ENCODE data around the gene CPNE4. TPM values are rescaled to one million over a fixed set of nuclear protein-coding genes. Genes with fewer than 3 reads are reported as not detected.
"Not testable (repeated sequence)": the region's sequence is repeated elsewhere in the genome, so short reads cannot be mapped to it uniquely, and the experiment has no call there.

CPNE4 gene
- total RNA-seq, 1 donor from 2014 or later, result not detected

DNA sequence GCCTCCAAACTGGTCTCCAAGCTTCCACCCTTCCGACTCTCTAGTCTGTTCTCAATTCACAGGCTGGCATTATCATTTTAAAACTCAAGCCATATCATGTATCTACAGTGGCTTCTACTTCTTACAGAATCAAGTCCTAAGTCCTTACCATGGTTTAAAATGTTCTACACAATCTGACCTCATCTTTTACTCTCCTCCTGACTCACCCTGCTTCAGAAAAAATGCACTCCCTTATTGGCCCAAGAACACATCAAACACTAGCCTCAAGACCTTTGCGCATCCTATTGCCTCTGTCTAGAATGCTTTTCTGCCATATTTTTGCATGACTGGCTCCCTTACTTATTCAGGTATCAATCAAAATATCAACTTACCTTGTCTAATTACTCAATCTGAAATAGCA is 543.0 kb downstream of the CPNE4 start:
- Histone ChIP-seq H3K4me3 (ENCODE audit: low read length in 3 of 3) (no peak overlapping the region), H3K27ac (ENCODE audit: low read depth, low read length) (no peak overlapping the region), H3K9ac (ENCODE audit: low read depth in 1 of 3, low read length in 3 of 3) (no peak overlapping the region), H3K9me3 (ENCODE audit: control insufficient read depth in 3 of 3, low read length in 3 of 3) (no peaks in the 10 kb centered on the region), H3K4me1 (ENCODE audit: control insufficient read depth in 3 of 3, insufficient read depth in 3 of 3, low read length in 3 of 3) (no peaks in the 10 kb centered on the region), H3K27me3 (ENCODE audit: control insufficient read depth in 3 of 3, insufficient read depth in 3 of 3, low read length in 3 of 3) (no peaks in the 10 kb centered on the region), H3K36me3 (ENCODE audit: control insufficient read depth in 3 of 3, insufficient read depth in 3 of 3, low read length in 3 of 3) (peaks cover 17 to 35% (median 35%) of the 10 kb centered on the region in 3 donors)

DNA sequence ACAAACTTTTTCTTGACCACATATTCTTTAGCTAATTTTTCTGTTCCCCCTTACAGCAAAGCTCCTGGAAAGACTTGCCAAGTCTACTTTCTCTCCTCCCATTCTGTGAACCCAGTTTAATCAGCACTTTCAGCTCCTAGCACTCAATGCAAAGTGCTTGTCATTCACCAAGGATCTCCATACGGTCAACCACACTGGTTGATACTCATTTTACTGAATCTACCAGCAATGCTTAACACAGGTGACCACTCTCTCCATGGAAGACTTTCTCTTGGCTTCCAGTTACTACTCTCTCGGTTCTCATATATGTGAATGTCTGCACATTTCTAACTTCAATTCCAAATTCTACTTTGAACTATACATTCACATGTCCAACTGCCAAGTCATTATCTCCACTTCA is 543.7 kb downstream of the CPNE4 start:
- Histone ChIP-seq H3K9ac (ENCODE audit: low read depth in 1 of 3, low read length in 3 of 3) (no peak overlapping the region), H3K27me3 (ENCODE audit: control insufficient read depth in 3 of 3, insufficient read depth in 3 of 3, low read length in 3 of 3) (no peaks in the 10 kb centered on the region), H3K27ac (ENCODE audit: low read depth, low read length) (no peak overlapping the region), H3K4me3 (ENCODE audit: low read length in 3 of 3) (no peak overlapping the region), H3K9me3 (ENCODE audit: control insufficient read depth in 3 of 3, low read length in 3 of 3) (no peaks in the 10 kb centered on the region), H3K4me1 (ENCODE audit: control insufficient read depth in 3 of 3, insufficient read depth in 3 of 3, low read length in 3 of 3) (no peaks in the 10 kb centered on the region), H3K36me3 (ENCODE audit: control insufficient read depth in 3 of 3, insufficient read depth in 3 of 3, low read length in 3 of 3) (peaks cover 14 to 33% (median 29%) of the 10 kb centered on the region in 3 donors)

DNA sequence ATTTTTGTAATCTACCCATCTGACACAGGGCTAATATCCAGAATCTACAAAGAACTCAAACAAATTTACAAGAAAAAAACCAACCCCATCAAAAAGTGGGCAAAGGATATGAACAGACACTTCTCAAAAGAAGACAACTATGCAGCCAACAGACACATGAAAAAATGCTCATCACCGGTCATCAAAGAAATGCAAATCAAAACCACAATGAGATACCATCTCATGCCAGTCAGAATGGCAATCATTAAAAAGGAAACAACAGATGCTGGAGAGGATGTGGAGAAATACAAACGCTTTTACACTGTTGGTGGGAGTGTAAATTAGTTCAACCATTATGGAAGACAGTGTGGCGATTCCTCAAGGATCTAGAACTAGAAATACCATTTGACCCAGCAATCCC is 548.3 kb downstream of the CPNE4 start:
- H3K4me1 ChIP-seq (ENCODE audit: control insufficient read depth in 3 of 3, insufficient read depth in 3 of 3, low read length in 3 of 3); H3K9me3 ChIP-seq (ENCODE audit: control insufficient read depth in 3 of 3, low read length in 3 of 3); H3K27me3 ChIP-seq (ENCODE audit: control insufficient read depth in 3 of 3, insufficient read depth in 3 of 3, low read length in 3 of 3); H3K4me3 ChIP-seq (ENCODE audit: low read length in 3 of 3); H3K9ac ChIP-seq (ENCODE audit: low read depth in 1 of 3, low read length in 3 of 3); H3K27ac ChIP-seq (ENCODE audit: low read depth, low read length): not testable (repeated sequence)
- H3K36me3 ChIP-seq (ENCODE audit: control insufficient read depth in 3 of 3, insufficient read depth in 3 of 3, low read length in 3 of 3), result peaks cover 6 to 20% (median 12%) of the 10 kb centered on the region in 3 donors

DNA sequence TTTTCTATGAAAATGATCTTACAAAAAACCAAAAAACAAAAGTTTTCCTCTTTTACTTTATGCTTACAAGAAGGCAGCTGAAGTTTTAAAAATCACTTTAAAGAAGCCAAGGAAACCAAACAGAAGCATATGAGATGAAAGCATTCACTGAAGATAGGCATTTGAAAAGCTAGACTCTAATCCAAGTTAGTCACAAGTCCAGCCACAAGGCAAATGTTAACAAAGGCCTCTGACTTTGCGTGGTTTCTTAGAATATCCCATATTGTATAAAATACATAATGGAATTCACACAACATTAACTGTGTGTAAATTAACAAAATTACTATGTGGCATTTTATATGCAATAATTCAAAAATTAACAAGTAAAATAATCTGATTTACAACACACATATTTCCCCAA is 549.7 kb downstream of the CPNE4 start:
- Histone ChIP-seq H3K27ac (ENCODE audit: low read depth, low read length) (no peak overlapping the region), H3K27me3 (ENCODE audit: control insufficient read depth in 3 of 3, insufficient read depth in 3 of 3, low read length in 3 of 3) (no peaks in the 10 kb centered on the region), H3K9me3 (ENCODE audit: control insufficient read depth in 3 of 3, low read length in 3 of 3) (no peaks in the 10 kb centered on the region), H3K4me3 (ENCODE audit: low read length in 3 of 3) (no peak overlapping the region), H3K4me1 (ENCODE audit: control insufficient read depth in 3 of 3, insufficient read depth in 3 of 3, low read length in 3 of 3) (no peaks in the 10 kb centered on the region), H3K9ac (ENCODE audit: low read depth in 1 of 3, low read length in 3 of 3) (no peak overlapping the region), H3K36me3 (ENCODE audit: control insufficient read depth in 3 of 3, insufficient read depth in 3 of 3, low read length in 3 of 3) (peaks cover 6 to 12% (median 10%) of the 10 kb centered on the region in 3 donors)

DNA sequence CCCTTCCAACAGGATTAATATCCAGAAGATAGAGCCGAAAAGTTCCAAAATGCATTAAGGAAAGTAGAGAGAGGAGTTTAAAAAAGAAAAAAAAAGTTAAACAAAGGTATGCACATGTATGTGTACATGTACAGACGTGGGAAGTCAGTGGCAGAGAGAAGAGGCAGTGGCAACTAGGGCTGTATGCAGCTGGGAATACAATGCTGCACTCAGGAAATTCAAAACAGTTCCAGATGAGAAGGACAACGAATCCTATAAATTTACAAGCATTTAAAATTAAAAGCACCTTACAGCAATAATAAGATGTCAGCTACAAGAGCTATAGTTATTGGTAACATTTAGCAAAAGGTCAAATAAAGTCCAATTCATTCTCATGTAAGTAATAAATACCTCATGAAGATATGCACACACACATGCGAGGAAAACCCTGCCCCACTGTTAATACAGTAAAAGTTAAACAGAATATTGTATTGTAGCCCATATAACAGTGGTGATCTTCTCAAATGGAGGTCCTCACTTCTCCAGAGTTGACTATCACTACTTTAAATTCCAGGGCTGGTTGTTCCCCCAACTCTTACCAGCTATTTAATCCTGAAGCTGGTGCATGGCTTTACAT is 550.2 kb downstream of the CPNE4 start:
- H3K4me1 ChIP-seq (ENCODE audit: control insufficient read depth in 3 of 3, insufficient read depth in 3 of 3, low read length in 3 of 3), result no peaks in the 10 kb centered on the region
- H3K4me3 ChIP-seq (ENCODE audit: low read length in 3 of 3), result no peak overlapping the region
- H3K9me3 ChIP-seq (ENCODE audit: control insufficient read depth in 3 of 3, low read length in 3 of 3), result no peaks in the 10 kb centered on the region
- H3K27ac ChIP-seq (ENCODE audit: low read depth, low read length), result no peak overlapping the region
- peaks cover 3 to 12% (median 10%) of the 10 kb centered on the region in 3 donors for H3K36me3 ChIP-seq (ENCODE audit: control insufficient read depth in 3 of 3, insufficient read depth in 3 of 3, low read length in 3 of 3)
- H3K27me3 ChIP-seq (ENCODE audit: control insufficient read depth in 3 of 3, insufficient read depth in 3 of 3, low read length in 3 of 3), result no peaks in the 10 kb centered on the region
- H3K9ac ChIP-seq (ENCODE audit: low read depth in 1 of 3, low read length in 3 of 3), result no peak overlapping the region

Small RNAs within 50 kb of the gene (small RNA-seq; reads per million reads assigned to genes)
- gene AC107027.2 (not detected), gene MIR5704 (not detected)

Data from skeletal muscle tissue (tissue), 5 donors.